Stimulated activated CD4-positive, alpha-beta T cell treated with anti-CD3 and anti-CD28 coated beads, TNF-alpha, amount 100 ng/mL, for 1 hour (primary cell): Measurements from ENCODE around the gene POLR1D.
"Not testable (repeated sequence)": the region's sequence is repeated elsewhere in the genome, so short reads cannot be mapped to it uniquely, and the experiment has no call there.

ENCODE experiments used
- DNase-seq, 3 donors: peaks; one replicate each; pipeline ENCODE4 v3.0.0-alpha.2; 2020; ENCODE audit warnings: low read depth in 3 of 3, low spot score in 1 of 3

The POLR1D gene

DNA sequence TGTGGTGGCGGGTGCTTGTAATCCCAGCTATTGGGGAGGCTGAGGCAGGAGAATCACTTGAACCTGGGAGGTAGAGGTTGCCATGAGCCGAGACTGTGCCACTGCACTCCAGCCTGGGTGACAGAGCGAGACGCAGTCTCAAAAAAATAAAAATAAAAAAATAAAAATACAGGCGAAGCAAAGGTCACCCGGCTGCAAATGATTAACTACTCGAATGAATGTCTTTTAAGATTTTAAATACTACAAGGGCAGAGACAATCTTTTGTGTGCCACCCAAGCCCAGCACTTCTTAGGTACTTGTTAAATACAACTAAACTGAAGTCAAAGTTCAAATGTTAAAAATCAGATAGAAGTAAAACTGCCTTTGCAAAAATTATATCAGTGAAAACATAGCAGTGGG lies 8.1 kb upstream of the POLR1D start:
- DNase-seq, result no peak

DNA sequence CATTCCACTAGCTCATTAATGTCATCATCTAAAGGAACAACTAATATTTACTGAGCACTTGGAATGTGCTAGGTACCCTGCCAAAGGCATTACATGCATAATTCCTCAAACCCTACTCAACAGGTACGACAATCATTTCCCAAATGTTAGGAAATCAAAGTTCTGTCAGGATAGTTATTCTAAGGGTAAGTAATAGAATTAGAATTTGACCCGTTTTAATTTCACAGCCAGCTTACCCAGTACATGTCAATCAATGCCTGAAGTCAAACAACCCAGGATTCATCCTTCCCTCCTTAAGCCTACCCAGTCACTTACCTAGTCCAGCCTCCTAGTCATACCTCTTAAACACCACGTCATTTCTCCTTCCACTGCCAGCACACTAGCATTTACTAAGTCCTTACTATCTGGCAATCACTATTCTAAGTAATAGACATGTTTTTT lies 3.8 kb upstream of the POLR1D start:
- DNase-seq, result no peak

DNA sequence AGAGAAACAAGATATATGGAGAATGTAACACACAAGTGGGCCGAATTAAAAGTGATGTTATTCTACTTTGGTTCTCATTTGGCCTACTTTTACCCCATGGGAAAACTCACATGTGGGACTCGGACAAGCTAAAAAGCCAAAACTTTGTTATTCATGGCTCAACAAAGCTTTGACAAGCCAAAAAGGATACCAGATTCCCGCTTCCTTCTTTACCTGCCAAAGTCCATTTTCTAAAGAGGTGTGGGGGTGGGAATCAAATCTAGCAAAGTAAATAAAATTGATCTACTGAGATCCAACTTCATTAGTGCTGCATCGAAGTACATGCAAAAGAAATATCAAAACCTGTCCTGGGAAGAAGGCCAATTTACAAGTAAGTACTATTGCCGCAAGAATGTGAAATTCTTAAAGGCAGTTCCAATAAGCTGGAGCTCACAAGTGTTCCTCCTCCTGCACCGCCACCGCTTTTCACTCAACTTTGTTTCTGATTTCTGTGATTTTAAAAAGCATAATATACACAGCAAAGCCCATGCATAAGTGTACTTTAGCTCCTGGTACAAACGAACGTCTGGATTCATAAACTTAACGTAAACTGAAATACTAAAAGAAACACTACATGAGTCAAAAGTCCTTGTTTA lies 2.5 kb upstream of the POLR1D start:
- no peak for DNase-seq

DNA sequence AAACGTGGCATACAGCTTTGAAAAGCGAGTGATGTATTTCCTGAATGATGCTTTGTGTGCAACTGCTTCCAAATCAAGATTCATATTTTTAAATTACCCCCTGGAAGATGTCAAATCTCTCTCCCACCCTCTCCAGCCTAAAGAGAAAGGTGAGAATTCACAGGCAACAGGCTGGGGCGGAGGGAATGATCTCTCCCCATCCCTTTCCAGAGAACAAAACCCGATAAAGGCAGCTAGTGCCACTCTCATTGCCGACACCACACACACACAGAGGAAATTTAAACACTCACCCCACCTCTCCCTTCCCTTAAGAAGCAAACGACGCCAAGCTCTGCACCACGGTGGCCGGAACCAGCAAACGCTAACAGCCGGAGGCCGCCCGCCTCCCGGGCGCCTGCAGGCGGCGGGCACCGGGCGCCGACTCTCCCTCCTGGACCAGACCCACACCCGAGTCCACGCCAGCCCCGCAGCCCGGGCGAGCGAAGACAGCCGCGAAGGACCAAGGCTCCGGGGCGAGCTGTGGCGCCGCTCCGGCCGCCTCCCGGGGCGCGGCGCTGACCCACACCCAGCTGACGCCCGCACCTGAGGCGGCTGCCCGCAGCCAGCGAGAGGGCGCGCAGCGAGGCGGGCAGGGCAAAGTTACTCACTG lies 1.8 kb upstream of the POLR1D start:
- peak in 1 of 3 donors; percentile 18 for DNase-seq

DNA sequence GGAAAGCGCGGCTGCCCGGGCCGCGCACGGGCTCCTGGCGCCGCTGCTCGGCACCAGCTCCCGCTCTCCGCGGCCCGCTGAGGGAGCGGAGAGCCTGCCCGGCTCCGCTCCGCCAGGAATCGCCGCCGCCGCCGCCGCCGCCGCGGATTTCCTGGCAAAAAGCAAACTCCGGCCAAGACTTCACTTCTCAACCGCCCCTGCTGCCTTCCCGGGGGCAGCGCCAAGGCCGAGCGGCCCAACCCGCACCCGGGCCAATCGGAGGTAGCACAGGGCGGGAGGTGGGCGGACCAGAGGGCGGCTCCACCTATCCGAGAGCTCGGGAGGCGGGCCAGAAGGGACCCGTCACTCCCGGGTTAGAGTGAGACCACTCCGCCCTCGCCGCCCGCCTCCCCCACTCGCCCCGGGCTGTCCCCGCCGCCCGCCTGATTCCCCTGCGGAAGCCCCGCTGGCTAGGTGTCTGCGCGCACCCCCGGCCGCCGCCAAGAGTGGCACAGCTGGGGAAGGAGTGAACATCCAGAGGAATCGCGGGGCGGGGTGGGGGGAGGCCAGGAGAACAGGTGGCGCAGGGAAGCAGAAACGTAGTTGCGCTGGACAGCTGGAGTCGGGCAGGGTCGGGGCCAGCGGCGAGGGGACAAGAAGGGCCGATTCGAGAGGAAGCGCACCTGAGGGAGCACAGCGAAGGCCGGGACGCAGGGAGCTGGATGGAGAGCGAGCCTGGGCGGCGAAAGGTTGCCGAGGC lies 1.1 kb upstream of the POLR1D start, which contains the start of gene LNX2:
Gene LNX2 (minus strand): TSS at position 153 of the 739 bp plus-strand sequence. CDS start 38,826 bp downstream, outside the sequence.
- peak; percentile 88 to 96 (median 89) for DNase-seq

DNA sequence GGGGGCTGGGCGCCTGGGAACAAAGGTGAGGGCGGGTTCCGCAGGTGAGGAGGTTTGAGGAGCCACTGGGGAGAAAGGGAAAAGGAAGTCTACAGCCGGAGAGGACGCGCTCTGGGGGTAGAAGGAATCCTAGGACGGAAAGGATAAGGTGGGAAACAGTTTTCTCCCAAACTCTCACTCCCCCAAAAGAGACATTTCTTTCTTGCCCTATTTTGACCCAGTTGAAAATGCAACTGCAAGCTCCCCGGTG lies 651 bp upstream of the POLR1D start:
- DNase-seq, result no peak

DNA sequence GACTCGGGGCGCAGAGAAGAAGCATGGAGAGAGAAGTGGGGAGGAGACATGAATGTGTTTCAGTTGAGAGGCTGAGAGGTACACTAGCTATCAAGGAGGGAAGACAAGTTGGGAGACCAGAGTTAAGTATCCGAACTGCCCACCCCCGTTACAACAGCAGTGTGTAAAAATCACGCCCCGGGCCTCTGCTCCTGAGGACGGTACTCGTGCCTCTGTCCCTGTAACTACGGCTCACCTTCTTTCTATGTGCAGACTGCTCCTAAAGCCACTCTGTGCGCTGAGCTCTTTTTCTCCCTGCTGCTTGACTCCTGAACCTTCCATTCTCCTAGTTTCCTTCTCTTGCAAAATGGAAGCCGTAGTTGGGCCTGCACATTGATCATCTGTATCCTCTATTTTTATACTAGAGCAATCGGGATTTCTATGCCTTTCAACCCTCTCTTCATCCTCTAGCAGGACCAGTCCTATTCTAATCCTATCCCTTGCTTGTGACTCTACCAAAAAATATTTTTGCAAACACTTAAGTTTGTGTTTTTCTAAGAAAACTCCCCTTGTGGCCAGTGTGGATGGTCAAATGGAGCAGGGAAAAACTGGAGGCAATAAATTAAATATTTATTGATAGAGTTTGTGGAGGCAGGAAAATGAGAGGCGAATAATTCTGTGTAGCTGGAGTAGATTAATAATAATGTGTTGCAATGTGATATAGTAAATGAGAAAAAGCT lies 569 bp downstream of the POLR1D start:
- DNase-seq, result no peak

DNA sequence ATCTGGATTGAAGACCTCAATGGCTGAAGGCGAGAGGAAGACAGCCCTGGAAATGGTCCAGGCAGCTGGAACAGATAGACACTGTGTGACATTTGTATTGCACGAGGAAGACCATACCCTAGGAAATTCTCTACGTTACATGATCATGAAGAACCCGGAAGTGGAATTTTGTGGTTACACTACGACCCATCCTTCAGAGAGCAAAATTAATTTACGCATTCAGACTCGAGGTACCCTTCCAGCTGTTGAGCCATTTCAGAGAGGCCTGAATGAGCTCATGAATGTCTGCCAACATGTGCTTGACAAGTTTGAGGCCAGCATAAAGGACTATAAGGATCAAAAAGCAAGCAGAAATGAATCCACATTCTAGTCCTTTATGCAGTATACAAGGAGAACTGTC lies 1.2 kb downstream of the POLR1D start:
- DNase-seq, result no peak

DNA sequence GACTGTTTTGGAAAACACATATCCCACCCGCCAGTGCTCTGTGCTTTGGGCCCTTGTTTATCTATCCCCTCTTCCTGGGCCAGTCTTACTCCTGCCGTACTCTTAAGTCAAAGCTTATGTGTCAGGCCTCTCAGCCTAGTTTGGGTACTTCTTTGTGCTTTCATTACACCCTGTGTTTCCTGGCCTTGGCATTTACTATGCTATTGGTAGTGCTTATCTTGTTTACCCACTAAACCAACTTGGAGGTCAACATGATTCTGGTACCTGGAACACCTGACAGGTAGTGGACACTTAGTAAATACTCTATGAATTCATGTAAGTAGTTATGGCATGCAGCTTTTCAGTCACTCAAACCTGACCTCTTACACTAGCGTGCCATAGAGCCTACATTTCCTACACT lies 2.4 kb downstream of the POLR1D start:
- DNase-seq, result no peak

DNA sequence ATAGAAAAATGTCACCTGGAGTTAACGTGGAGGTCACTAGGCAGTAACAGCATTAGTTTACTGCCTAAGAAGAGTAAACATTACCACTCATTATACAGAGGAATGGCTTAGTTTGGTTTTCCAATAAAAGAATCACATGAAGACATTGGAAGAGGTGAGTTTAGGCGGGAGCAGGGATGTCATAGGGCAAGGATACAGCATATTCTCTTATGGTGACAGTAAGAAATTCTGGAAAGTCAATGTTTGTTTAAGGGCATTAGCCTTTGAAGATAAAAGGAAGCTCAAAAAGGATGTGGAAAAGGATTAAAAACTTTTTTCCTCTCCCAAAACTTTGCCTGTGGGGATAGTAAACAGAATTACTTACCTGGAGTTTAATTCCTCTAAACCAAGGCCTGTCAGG lies 4.1 kb downstream of the POLR1D start:
- DNase-seq, result no peak

DNA sequence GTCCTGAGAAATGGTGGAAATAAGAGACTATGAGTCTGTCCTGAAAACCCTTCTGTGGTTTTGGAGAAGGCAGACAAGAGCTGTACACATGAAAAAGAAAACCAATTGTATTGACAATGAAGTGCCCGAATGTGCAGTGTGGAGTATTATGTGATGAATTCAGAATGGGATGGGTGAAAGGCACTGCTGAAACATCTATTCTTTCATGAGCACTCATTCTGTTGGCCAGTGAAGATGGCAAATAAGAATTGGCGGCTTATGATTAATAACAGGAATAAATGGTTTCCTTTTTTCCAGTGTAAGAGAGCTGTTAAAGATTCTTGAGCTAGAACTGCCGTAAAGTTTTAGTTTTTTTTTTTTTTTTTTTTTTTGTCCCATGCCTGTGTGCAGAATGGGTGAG lies 5.7 kb downstream of the POLR1D start:
- no peak for DNase-seq

DNA sequence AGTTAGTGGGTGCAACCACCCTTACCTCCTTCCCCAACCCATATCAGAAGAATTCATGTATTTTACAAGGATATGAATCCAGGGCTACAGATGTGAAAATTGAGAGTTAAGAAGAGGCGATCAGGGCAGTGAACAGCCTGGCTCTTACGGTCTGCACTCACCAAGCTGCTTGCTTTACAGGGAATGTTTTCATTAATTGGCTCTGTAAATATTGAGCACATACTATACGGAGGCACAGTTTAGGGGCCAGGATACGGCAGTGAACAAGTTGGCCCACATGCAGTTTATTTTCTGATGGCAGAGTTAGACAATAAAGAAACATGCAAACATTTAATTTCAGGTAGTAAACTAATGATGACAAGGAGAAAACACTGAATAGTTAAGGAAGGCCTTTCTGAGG lies 6.4 kb downstream of the POLR1D start:
- no peak for DNase-seq

DNA sequence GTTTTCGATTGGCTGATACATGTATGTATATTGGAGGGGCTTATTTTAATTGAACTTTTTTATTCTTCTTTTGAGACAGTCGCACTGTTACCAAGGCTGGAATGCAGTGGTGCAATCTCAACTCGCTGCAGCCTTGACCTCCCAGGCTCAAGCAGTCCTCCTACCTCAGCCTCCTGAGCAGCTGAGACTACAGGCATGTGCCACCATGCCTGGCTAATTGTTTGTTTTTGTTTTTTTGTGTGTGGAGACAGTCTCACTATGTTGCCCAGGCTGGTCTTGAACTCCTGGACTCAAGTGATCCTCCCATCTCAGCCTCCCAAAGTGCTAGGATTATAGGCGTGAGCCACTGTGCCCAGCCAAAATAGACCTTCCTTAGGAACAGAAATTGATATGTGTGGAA lies 7.1 kb downstream of the POLR1D start:
- not testable (repeated sequence) for DNase-seq

DNA sequence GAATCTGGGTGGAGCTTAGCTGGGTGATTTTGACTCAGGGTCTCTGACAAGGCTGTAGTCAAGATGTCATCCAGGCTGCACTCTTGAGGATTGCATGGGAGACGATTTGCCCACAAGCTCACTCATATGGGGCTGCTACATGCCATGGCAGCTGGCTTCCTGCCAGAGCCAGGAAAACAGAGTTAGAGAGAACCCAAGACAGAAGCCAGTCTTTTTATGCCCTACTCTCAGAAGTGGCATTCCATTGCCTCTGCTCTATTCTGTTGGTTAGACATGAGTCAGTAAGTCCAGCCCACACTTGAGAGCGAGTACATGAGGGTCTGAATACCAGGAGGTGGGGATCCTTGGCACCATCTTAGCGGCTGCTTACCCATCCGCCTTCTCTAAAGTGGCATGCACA lies 9.5 kb downstream of the POLR1D start:
- no peak for DNase-seq

DNA sequence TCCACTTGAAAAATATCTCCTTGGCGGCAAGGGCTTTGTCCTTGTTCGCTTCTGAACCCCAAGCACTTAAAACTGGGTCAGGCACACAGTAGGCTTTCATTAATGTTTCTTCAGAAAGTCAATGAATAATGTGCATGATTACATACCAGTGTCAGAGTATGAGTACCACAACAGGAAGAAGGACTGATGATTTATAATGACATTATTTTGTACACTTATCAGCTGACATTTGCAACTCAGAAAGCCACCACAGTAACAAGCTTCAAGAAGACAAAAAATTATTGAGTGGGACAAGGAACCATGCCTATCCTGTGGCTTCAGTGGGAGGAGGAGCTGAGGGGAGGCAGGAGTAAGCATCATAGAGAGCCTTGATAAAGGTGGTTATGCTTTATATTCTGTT lies 10.0 kb downstream of the POLR1D start:
- no peak for DNase-seq

DNA sequence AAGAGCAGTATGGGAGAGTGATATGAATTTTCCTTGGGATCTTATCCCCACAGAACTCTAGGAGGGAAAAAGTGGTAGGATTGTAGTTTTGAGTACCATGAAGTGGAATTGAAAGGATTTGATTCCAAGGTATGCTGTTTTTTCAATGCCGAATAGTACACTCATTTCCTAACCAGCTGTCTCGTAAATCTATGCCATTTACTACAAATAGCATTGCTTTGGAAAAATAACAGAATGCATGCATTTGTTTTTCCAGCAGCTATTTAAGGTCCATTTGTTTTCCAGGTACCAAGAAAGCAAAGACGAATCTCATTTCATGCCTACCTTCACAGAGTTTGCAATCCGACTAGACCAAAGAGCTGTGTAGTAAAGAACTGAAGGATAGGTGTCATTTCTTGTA lies 10.5 kb downstream of the POLR1D start:
- no peak for DNase-seq

DNA sequence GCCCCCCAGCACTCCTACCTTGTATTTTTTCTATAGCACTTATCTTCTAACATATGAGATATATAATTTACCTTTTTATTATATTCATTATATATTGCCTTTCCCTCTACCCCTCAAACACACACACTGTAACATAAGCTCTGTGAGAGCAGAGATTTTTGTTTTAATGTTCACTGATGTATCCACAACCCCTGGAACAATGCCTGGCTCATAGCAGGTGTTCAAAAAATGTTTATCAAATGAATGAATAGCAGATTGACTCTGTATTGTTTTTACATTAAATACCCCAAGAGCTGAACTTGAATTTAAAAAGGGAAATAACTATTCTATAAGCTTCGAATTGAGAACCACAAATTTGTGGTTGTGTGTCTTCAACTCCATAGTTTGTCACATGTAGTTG lies 11.0 kb downstream of the POLR1D start:
- no peak for DNase-seq

DNA sequence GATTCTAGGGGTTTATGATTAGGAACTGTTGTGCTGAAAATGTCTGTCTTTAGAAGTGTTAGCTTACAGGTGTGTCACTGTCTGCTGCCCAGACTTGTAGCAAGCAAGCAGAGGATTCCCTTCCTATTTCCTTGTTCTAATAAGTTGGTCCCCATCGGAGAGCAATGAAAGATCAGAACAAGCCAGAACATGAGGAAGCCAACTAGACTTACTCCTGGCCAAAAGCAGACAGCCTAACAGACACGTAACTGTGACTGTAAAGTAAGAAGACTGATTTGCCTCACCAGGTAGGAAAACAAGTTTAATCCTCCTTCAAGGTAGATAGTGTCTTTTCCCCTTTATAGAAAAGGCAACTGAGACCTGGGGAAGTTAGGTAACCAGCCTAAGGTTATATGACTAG lies 12.5 kb downstream of the POLR1D start:
- no peak for DNase-seq

DNA sequence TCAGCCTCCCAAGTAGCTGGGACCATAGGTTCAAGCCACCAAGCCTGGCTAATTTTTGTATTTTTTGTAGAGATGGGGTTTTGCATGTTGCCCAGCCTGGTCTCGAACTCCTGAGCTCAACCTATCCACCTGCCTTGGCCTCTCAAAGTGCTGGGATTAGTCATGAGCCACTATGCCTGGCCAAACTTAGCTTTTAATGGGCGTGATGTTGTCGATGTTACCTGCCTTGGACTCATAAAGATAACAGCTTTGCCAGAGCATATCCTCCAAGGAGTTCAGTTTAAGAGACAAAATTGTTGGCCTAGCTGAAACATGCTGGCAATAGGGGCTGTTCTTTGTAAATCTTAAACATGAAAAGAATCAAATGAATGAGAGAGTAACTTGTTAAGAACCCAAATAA lies 13.1 kb downstream of the POLR1D start:
- DNase-seq, result no peak

DNA sequence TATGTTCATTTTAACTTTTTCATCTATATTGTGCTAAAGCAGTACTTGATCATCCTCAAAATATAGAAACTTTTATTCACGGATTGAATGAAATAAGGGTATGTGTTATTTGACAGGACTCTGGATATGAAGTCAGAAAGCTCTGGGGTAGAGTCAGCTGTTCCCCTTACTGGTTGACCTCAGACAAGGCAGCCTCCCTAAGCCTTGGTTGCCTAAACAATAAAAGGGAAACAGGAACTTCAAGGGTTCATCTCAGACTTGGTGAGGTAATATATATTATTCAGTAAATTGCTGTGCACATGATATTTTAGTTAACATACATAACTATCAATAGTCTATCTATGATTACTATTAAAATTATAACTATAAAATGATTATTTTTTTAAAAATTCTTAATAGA lies 13.6 kb downstream of the POLR1D start:
- no peak for DNase-seq

DNA sequence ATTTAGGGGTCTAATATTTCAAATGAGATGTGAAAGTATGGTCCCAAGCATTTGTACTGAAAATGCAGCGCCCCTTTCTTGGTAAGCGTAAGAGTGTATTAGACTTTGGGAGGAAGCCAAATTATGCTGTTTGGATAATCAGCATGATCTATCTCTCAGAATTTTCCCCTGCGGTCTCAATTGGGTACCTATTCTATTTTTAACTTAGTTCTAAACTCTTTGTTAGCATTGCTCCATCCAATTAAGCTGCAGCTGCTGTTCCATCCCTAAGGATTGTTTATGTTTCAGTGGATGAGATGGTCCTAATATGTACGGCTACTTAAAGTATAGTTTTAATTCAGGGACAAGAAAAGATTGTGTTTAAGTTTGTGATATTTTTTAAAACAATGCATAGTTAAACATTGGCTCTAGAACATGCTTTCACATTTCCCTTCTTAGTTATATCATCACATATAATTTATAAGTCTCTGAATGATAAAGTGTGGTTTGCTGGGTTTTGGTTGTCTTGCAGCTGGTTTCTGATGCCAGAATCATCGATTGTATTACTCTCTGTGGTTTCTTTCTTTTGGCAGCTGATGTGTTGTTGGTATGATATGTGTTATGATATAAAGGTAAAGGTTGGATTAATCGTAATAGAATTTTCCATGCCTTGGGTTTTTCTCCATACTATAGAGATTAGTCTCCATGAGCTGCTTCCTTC lies 15.0 kb downstream of the POLR1D start:
- DNase-seq, result no peak

DNA sequence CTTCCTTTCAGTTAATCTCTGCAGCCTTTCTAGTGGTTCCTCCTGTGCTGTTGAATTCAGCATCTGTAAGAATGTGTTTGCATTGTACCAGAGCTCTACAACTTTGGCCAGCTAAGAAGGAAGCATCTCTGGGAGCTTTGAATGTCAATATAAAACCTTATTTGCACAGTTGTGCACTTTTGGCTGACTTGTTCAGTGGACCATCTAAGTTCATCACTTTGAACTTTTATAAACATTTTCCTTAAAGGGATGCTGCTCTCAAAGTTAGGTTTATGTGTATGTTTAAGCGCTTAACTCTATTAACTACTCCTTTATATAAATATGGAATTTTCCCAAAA lies 15.6 kb downstream of the POLR1D start:
- DNase-seq, result no peak
